IMR-90 (cell line): ENCODE results near the gene DRAXIN. TPM values are rescaled to one million over a fixed set of nuclear protein-coding genes. Genes with fewer than 3 reads are reported as not detected.

ENCODE experiments used
- ATAC-seq: fragments of 200-7000 bp; cut with Tn5 transposase; 2 replicates; pipeline ENCODE4 v1.9.1; 2020; ENCODE audit warnings: low read depth, mild to moderate bottlenecking, moderate library complexity
- BruUV-seq: library from RNA; stranded (reverse); fragments of 400-500 nt; replicated peaks from 2 replicates; lab custom pipeline; 2021; lab: Mats Ljungman, UMichigan
- CTCF ChIA-PET: fragments of 300-600 bp; formaldehyde crosslinking; extraction: SDS; loops from one replicate; lab custom pipeline; 2021; ENCODE audit warnings: antibody characterized with exemption; lab: Yijun Ruan, JAX
- POLR2A ChIA-PET: fragments of 300-600 bp; sonication (Branson Sonifier 250); formaldehyde crosslinking; loops from one replicate; lab custom pipeline; 2022; ENCODE audit warnings: antibody characterized with exemption; ENCODE audit not compliant: unreplicated experiment; lab: Charles Lee
- DNase-seq: peaks from one replicate; pipeline ENCODE4 v3.0.0; 2013
- H2AFZ ChIP-seq: replicated peaks from 2 replicates; pipeline ENCODE3; 2013; ENCODE audit warnings: low read length, mild to moderate bottlenecking; ENCODE audit not compliant: poor library complexity
- H2AK5ac ChIP-seq: 2 replicates; pipeline ENCODE4 v1.6.1; 2013; ENCODE audit warnings: low read depth, low read length, inconsistent platforms
- H2AK9ac ChIP-seq: replicated peaks from 2 replicates; pipeline ENCODE3; 2013; ENCODE audit warnings: mild to moderate bottlenecking, low read depth, low read length, moderate library complexity; ENCODE audit not compliant: poor library complexity
- H2BK120ac ChIP-seq: 2 replicates; pipeline ENCODE4 v1.6.1; 2013; ENCODE audit warnings: low read depth, low read length, inconsistent platforms
- H2BK15ac ChIP-seq: 3 replicates; pipeline ENCODE4 v1.6.1; 2013; ENCODE audit warnings: low read depth, low read length, inconsistent platforms
- H2BK20ac ChIP-seq: 2 replicates; pipeline ENCODE4 v1.6.1; 2013; ENCODE audit warnings: low read depth, mild to moderate bottlenecking, inconsistent platforms, low read length, moderate library complexity
- H2BK5ac ChIP-seq: 2 replicates; pipeline ENCODE4 v1.6.1; 2013; ENCODE audit warnings: mild to moderate bottlenecking, low read depth, low read length, inconsistent platforms; ENCODE audit not compliant: poor library complexity, severe bottlenecking
- H3K14ac ChIP-seq: replicated peaks from 2 replicates; pipeline ENCODE4 v1.6.1; 2013; ENCODE audit warnings: low read depth, low read length, inconsistent platforms
- H3K18ac ChIP-seq: 2 replicates; pipeline ENCODE4 v1.6.1; 2013; ENCODE audit warnings: low read depth, low read length, control low read depth
- H3K23ac ChIP-seq: 2 replicates; pipeline ENCODE4 v1.6.1; 2013; ENCODE audit warnings: low read depth, low read length, inconsistent platforms
- H3K27ac ChIP-seq: 2 replicates; pipeline ENCODE4 v1.5.1; 2013; ENCODE audit warnings: mild to moderate bottlenecking, control low read depth, low read length; ENCODE audit not compliant: insufficient read depth
- H3K27me3 ChIP-seq: 2 replicates; pipeline ENCODE4 v1.6.1; 2013; ENCODE audit warnings: low read length; ENCODE audit not compliant: control insufficient read depth, insufficient read depth
- H3K36me3 ChIP-seq: 2 replicates; pipeline ENCODE4 v1.6.1; 2013; ENCODE audit warnings: low read length, mixed read lengths; ENCODE audit not compliant: control insufficient read depth, insufficient read depth
- H3K4ac ChIP-seq: 2 replicates; pipeline ENCODE4 v1.6.1; 2013; ENCODE audit warnings: low read depth, low read length, inconsistent platforms
- H3K4me1 ChIP-seq: 2 replicates; pipeline ENCODE4 v1.6.1; 2013; ENCODE audit warnings: low read length, mixed read lengths; ENCODE audit not compliant: control insufficient read depth, insufficient read depth
- H3K4me2 ChIP-seq: 2 replicates; pipeline ENCODE4 v1.6.1; 2013; ENCODE audit warnings: low read depth, mild to moderate bottlenecking, control low read depth, low read length, moderate library complexity
- H3K4me3 ChIP-seq: 2 replicates; pipeline ENCODE4 v1.5.1; 2013; ENCODE audit warnings: low read depth, mild to moderate bottlenecking, control low read depth, low read length, moderate library complexity; ENCODE audit not compliant: insufficient read depth
- H3K56ac ChIP-seq: 2 replicates; pipeline ENCODE4 v1.6.1; 2013; ENCODE audit warnings: low read length, inconsistent platforms; ENCODE audit not compliant: insufficient read depth; ENCODE audit errors: extremely low read depth
- H3K79me1 ChIP-seq, 2 experiments: 2 replicates each; pipeline ENCODE4 v1.6.1; 2013; ENCODE audit warnings: low read length in 2 of 2, inconsistent platforms in 1 of 2, low read depth in 1 of 2
- H3K9ac ChIP-seq: 2 replicates; pipeline ENCODE4 v1.6.1; 2013; ENCODE audit warnings: low read depth, low read length, control low read depth
- H3K9me1 ChIP-seq: 2 replicates; pipeline ENCODE4 v1.6.1; 2013; ENCODE audit warnings: low read length, inconsistent platforms; ENCODE audit not compliant: insufficient read depth
- H3K9me3 ChIP-seq: 2 replicates; pipeline ENCODE4 v1.6.1; 2013; ENCODE audit warnings: low read length; ENCODE audit not compliant: control insufficient read depth, insufficient read depth
- H4K20me1 ChIP-seq: 2 replicates; pipeline ENCODE4 v1.6.1; 2013; ENCODE audit warnings: low read length, inconsistent platforms; ENCODE audit not compliant: insufficient read depth
- H4K5ac ChIP-seq: 2 replicates; pipeline ENCODE4 v1.6.1; 2013; ENCODE audit warnings: mild to moderate bottlenecking, low read depth, low read length, control low read depth
- H4K8ac ChIP-seq, 2 experiments: 2 replicates each; pipeline ENCODE4 v1.6.1; 2013; ENCODE audit warnings: low read depth in 2 of 2, low read length in 2 of 2, control low read depth in 1 of 2, inconsistent platforms in 1 of 2
- H4K91ac ChIP-seq: 2 replicates; pipeline ENCODE4 v1.6.1; 2013; ENCODE audit warnings: low read depth, low read length, inconsistent platforms; ENCODE audit not compliant: insufficient read depth
- CEBPB ChIP-seq: IDR thresholded peaks from 2 replicates; pipeline ENCODE4 v1.6.1; 2012; ENCODE audit warnings: low read depth, low read length, improper control_type of control experiment
- MAFK ChIP-seq: IDR thresholded peaks from 2 replicates; pipeline ENCODE4 v1.6.1; 2012; ENCODE audit warnings: low read depth, low read length, improper control_type of control experiment
- MXI1 ChIP-seq: IDR thresholded peaks from 2 replicates; pipeline ENCODE4 v1.6.1; 2012; ENCODE audit warnings: low read depth, mild to moderate bottlenecking, low read length, moderate library complexity, borderline replicate concordance
- RAD21 ChIP-seq: IDR thresholded peaks from 2 replicates; pipeline ENCODE4 v1.6.1; 2012; ENCODE audit warnings: low read length, improper control_type of control experiment
- WGBS, 2 experiments: methylation state at CpG; one replicate each; pipeline versions ENCODE4 v1.1.5 to v1.1.7; 2013; ENCODE audit warnings: missing lambda C conversion rate in 2 of 2; ENCODE audit not compliant: insufficient read length in 1 of 2; ENCODE audit errors: extremely low coverage in 2 of 2; 5-methylcytosine and 5-hydroxymethylcytosine counted together
- dilution Hi-C: fragments of 300-500 bp; cut with HindIII; formaldehyde crosslinking; loops from one replicate; pipeline ENCODE4 v1.14.3; 2018; ENCODE audit warnings: low sequenced_read_pairs; ENCODE audit not compliant: unreplicated experiment
- in situ Hi-C: fragments of 300-500 bp; cut with MboI; formaldehyde crosslinking; loops from 3 replicates; pipeline ENCODE4 v1.14.3; 2019; ENCODE audit warnings: low sequenced_read_pairs, inconsistent platforms, mixed read lengths
- intact Hi-C: fragments of 100-400 bp; cut with micrococcal nuclease; formaldehyde crosslinking; loops from 2 replicates; pipeline ENCODE4 v1.10.0; 2022
- polyA plus RNA-seq, 3 experiments: library from polyadenylated mRNA; depleted of rRNA; stranded (reverse); fragments of >200 nt; gene quantifications; 2 replicates each; pipeline ENCODE4 v1.2.3, GENCODE V29; 2012; ENCODE audit warnings: low replicate concordance in 1 of 3
- total RNA-seq: library from RNA; depleted of rRNA; stranded (reverse); fragments of >200 nt; gene quantifications from 2 replicates; pipeline ENCODE4 v1.2.3, GENCODE V29; 2012

The DRAXIN gene
- total and polyA plus RNA-seq, 2 of the 4 experiments (the other 2 are of a cell fraction): under 0.01 to 0.02 TPM

- in situ Hi-C loops (no loop called here), intact Hi-C loops (no loop called here), dilution Hi-C loops (no loop called here)
- Histone ChIP-seq H3K4me1 (peaks cover 13% of the 10 kb centered on the region), H2BK5ac (no peak overlapping the region), H2AK5ac (no peak overlapping the region), H3K9ac (no peak overlapping the region), H3K79me1 (no peaks in the 10 kb centered on the region), H4K20me1 (no peaks in the 10 kb centered on the region), H2BK15ac (no peak overlapping the region), H3K27ac (no peak overlapping the region), H3K9me1 (peaks cover 10% of the 10 kb centered on the region), H3K4me3 (no peak overlapping the region), H4K8ac (no peak overlapping the region), H3K56ac (no peak overlapping the region), H3K4ac (no peak overlapping the region), H3K27me3 (peaks cover 7% of the 10 kb centered on the region), H3K18ac (no peak overlapping the region), H3K23ac (no peak overlapping the region), H2BK20ac (no peak overlapping the region), H2BK120ac (no peak overlapping the region), H3K36me3 (no peaks in the 10 kb centered on the region), H3K9me3 (no peaks in the 10 kb centered on the region), H2AFZ (no peak overlapping the region), H3K14ac (no peak overlapping the region), H4K5ac (no peak overlapping the region), H3K4me2 (no peak overlapping the region), H2AK9ac (no peak overlapping the region), H4K91ac (no peak overlapping the region)
- WGBS, 2 experiments: 92% methylated on average over 4 of the region's 4 CpGs; no CpG with 5 or more reads in 1 of the 2 experiments
- no peak for ATAC-seq
- ChIA-PET CTCF (no interaction called here), POLR2A (no interaction called here)
- no peak for DNase-seq
- no TSS peak for BruUV-seq
- TF ChIP-seq CEBPB (peak; percentile 30; the same call in 1 of the 2 replicates), MXI1 (no peak), MAFK (no peak), RAD21 (no peak)
These were observed 36.8 kb downstream of the DRAXIN start for GRCh38 chr1:11728126-11728806.
